GM18505 (cell line): ENCODE data around the gene CCNDBP1.
"Not testable (repeated sequence)": the region's sequence is repeated elsewhere in the genome, so short reads cannot be mapped to it uniquely, and the experiment has no call there.

Experiments used
- ATAC-seq: cut with Tn5 transposase; IDR thresholded peaks from one replicate; pipeline ENCODE4 v1.9.1; 2021; ENCODE audit not compliant: unreplicated experiment
- POLR2A ChIP-seq: IDR thresholded peaks from 4 replicates; pipeline ENCODE4 v1.6.1; 2011; ENCODE audit warnings: borderline replicate concordance; ENCODE audit not compliant: insufficient read depth, insufficient read length; ENCODE audit errors: extremely low read depth

The CCNDBP1 gene, protein sequence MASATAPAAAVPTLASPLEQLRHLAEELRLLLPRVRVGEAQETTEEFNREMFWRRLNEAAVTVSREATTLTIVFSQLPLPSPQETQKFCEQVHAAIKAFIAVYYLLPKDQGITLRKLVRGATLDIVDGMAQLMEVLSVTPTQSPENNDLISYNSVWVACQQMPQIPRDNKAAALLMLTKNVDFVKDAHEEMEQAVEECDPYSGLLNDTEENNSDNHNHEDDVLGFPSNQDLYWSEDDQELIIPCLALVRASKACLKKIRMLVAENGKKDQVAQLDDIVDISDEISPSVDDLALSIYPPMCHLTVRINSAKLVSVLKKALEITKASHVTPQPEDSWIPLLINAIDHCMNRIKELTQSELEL

DNA sequence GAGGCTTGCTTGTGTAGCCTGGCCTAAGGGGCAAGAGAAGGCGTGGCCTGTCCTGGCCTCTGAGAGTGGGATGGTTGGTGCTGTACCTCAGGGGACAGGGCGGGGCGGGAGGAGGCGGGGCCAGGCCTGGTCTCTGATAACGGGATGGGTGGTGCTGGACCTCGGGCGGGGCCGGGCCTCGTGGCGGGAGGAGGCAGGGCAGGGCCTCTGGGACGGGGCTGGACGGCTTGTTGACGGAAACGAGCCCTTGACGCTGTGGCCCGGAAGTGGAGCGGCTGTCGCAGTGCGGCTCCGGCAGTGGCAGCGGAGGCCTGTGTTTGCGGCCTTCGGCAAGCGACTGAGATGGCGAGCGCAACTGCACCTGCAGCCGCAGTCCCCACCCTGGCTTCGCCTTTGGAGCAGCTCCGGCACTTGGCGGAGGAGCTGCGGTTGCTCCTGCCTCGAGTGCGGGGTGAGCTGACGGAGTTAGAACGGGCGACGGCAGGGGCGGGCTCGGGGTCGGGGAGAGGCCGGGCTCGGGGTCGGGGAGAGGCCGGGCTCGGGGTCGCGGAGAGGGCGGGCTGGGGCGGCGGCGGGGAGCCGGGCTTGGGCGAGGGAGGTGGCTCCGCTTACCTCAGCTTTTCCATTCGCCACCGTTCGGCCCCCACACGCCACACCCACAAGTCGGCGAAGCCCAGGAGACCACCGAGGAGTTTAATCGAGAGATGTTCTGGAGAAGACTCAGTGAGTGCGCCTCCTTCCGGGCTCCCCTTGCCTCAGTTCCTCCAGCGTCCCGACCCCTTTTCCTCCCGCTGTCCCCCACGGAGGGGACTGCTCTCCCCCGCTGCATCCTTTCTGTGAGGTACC, at the start of gene CCNDBP1:
Gene CCNDBP1, plus strand, starts transcription at position 247 of the 846 bp plus-strand sequence. Its CDS starts 96 bp downstream, at position 343.
- peak; percentile 94 for ATAC-seq
- TF ChIP-seq POLR2A = peak; percentile 97

DNA sequence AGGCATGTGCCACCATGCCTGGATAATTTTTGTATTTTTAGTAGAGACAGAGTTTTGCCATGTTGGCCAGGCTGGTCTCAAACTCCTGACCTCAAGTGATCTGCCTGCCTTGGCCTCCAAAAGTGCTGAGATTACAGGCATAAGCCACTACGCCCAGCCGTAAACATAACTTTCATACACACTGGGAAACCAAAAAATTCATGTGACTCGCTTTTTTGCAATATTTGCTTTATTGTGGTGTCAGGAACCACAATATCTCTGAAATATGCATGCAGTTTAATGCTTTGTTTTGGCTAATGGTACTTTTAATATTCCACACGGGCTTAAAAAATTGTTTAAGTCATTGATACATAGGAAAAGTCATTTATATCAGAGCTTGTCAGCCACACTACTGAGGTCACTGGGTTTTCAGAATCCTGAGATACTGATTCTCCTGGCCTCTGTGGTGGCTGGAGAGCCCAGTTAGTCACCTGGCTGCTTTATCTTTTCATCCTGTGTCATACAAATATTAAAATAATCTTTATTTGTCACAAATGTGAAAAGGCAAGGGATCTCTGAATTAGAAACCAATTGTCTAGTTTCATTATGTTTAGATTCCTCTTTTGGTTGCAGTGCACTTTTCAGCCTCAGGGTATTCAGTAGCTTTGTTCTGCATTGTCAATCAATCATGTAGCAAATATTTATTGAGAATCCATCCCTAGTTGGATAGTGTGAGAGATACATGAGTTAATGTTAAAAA, 41.8 kb upstream of the CCNDBP1 start:
- no peak for TF ChIP-seq POLR2A
- no peak for ATAC-seq

DNA sequence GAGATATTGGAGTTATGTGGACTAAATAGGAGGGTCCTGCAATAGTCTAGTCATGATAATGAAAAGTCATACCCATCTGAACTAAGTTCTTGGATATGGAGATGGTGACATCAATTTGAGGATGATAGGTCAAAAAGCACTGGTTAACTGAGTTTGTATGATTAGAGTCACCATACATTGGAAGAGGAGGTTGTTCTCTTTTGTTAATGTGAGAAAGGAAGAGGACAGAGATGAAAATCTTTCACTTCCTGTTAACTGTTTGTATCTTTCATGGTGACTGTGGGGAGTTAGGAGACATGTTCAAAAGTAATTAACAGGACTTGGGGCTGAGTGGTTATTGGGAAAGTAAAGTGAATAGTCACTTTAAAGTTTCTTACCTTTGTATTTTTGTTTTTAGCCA, 40.7 kb upstream of the CCNDBP1 start:
- ATAC-seq = no peak
- no peak for TF ChIP-seq POLR2A

DNA sequence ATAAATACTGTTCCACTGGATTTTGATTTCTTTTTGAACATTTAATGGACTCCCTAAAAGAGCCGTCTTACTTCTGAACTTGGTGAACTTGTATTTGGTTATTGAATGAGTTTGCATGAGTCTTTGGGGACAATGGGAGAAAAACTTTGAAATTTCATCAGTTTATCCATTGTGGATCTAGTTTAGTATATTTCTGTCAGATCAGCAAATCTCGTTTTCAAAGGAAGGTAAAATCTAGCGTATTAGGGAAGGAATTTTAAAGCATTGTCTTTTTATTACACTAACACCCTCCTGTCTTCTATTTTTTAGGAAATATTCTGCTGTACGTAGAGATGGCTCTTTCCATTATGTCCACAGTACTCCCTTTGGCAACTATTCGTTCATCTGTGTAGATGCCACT, 39.0 kb upstream of the CCNDBP1 start:
- no peak for TF ChIP-seq POLR2A

DNA sequence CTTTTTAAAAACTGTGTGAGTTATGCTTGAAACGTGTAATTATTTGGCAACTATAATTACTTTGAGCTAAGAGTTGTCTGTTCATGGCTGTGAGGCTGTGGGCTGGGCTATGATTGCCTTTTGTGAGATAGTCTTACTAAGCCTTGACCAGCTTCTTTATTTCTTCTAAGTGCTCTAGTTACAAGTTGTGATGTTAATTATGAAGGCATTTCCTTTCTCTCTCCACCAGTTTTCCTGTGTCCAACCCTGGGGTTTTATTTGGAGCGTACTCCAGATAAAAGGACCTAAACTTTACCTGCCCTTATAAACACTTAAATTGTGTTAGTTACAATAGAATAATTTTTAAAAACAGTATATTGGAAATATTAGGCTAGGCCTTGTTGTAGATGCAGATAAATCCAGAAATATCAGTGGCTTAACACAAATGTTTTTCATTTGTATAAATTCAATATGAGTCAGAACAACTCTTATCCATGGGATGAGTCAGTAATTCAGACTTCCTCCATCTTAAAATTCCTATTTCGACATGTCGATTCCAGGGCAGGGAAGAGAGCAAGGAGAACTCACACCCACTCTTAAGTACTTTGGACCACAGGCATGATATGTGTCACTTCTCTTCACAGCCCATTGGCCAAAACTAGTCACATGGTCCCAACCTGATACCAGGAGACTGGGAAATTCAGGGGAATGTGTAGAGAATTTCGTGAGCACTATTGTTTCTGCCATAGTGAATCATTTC, 34.8 kb upstream of the CCNDBP1 start:
- no peak for ATAC-seq
- TF ChIP-seq POLR2A = no peak

More for the DNA sequence above, 39.0 kb upstream of the CCNDBP1 start:
- ATAC-seq = no peak

DNA sequence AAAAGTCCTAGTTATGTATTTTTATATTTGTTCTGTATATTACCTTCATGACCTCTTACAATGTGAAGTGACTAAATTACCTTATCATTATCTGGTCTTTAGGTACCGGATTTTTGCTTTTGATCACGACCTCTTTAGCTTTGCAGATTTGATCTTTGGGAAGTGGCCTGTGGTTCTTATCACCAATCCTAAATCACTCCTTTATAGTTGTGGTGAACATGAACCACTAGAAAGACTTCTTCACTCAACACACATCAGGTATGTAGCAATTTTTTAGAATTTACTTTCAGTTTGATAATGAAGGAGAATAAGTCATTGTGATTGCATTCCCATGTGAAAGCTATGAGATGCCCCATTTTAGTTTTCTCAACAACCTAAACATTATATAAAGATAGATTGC, 33.5 kb upstream of the CCNDBP1 start:
- TF ChIP-seq POLR2A = no peak

DNA sequence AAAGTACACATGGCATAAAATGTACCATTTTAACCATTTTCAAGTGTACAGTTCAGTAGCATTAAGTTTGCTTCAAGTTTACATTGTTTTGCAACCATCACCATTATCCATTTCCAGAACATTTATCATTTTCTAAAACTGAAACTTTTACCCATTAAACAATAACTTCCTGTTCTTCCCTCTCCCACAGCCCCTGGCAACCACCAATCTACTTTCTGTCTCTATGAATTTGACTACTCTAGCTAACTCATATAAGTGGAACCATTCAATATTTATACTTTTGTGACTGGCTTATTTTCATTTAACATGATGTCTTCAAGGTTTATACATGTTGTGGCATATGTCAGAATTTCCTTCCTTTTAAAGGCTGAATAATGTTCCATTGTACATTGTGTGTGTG, 31.9 kb upstream of the CCNDBP1 start:
- ATAC-seq = no peak
- TF ChIP-seq POLR2A = no peak

More for the DNA sequence above, 33.5 kb upstream of the CCNDBP1 start:
- no peak for ATAC-seq

DNA sequence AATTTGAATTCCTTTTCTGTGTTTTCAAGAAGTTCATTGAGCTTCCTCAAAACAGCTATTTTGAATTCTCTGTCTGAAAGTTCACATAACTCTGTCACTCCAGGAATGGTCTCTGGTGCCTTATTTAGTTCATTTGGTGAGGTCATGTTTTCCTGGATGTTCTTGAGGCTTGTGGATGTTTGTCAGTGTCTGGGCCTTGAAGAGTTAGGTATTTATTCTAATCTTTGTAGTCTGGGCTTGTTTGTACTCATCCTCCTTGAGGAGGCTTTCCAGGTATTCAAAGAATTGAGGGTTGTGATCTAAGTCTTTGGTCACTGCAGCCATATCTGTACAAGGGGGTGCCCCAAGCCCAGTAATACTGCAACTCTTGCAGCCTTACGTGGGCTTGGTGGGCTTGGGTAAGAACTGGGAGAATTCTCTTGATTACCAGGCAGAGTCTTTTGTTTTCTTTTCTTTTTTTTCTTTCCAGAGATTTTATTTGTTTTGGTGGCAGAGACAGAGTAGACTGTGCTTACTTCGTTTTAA, 19.3 kb upstream of the CCNDBP1 start:
- TF ChIP-seq POLR2A = no peak
- no peak for ATAC-seq

DNA sequence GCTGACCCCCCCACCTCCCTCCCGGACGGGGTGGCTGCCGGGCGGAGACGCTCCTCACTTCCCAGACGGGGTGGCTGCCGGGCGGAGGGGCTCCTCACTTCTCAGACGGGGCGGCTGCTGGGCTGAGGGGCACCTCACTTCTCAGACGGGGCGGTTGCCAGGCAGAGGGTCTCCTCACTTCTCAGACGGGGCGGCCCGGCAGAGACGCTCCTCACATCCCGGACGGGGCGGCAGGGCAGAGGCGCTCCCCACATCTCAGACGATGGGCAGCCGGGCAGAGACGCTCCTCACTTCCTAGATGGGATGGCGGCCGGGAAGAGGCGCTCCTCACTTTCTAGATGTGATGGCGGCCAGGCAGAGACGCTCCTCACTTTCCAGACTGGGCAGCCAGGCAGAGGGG, 17.9 kb upstream of the CCNDBP1 start:
- ATAC-seq = not testable (repeated sequence)

DNA sequence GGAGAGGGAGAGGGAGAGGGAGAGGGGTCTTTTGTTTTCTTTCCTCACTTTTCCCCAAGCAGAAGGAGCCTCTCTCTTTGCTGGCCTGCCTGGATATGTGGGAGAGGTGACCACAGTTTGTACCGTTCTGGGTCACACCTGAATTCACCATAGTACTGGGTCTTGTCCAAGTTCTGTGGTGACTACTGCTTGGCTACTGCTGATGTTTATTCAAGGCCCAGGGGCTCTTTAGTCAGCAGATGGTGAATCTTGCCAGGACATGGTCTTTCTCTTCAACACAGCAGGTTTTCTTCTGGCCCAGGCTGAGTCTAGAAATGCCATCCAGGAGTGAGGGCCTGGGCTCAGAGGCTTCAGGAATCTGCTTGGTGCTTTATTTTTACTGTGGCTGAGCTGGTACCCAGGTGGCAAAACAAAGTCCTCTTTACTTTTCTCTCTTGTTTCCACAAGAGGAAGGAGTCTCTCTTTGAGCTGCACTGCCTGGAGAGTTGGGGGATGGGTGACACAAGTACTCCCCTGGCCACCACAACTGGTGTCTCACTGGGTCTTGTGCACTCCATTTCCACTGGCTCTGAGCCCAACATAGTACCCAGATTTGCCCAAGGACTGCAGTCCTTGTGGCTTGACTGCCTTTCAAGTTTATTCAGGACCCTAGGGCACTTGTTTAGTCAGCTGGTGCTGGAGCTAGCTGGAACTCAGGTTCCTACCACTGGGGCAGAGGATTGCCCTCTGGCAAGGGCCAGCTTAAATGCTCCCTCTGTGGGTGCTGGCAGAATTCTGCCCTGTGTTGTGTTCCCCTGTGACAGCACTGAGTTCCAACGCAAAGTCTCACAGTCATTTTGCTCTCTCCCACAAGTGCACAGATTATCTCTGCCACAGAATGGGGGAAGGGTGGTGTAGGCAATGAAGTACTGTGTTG, 16.8 kb upstream of the CCNDBP1 start:
- ATAC-seq = no peak
- no peak for TF ChIP-seq POLR2A

DNA sequence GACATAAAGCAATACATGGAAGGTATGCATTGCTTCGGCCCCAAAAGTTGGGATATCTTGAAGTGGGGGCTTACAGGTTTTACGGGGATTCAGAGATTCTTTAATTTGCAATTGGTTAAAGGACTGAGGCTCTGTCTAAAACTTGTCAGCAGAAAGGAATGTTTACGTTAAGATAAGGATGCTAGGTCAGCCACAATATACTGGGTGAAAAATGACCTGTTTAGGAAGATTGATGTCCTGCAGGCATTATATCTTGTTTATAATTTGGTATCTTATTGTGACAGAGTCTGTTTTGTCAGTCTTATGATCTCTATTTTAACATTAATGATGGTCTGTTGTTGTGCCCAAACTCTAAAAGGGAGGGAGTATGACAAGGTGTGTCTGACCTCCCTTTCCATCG, 15.3 kb upstream of the CCNDBP1 start:
- no peak for TF ChIP-seq POLR2A
- no peak for ATAC-seq

DNA sequence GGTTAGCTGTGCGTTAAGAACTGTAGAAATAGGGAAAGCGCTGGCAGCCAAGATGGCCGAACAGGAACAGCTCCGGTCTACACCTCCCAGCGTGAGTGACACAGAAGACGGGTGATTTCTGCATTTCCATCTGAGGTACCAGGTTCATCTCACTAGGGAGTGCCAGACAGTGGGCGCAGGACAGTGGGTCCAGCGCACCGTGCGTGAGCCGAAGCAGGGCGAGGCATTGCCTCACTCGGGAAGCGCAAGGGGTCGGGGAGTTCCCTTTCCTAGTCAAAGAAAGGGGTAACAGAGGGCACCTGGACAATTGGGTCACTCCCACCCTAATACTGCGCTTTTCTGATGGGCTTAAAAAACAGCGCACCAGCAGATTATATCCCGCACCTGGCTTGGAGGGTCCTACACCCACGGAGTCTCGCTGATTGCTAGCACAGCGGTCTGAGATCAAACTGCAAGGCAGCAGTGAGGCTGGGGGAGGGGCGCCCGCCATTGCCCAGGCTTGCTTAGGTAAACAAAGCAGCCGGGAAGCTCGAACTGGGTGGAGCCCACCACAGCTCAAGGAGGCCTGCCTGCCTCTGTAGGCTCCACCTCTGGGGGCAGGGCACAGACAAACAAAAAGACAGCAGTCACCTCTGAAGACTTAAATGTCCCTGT, 9.4 kb upstream of the CCNDBP1 start:
- not testable (repeated sequence) for ATAC-seq

DNA sequence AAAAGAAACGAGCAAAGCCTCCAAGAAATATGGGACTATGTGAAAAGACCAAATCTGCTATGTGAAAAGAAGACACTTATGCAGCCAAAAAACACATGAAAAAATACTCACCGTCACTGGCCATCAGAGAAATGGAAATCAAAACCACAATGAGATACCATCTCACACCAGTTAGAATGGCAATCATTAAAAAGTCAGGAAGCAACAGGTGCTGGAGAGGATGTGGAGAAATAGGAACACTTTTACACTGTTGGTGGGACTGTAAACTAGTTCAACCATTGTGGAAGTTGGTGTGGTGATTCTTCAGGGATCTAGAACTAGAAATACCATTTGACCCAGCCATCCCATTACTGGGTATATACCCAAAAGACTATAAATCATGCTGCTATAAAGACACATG, 8.1 kb upstream of the CCNDBP1 start:
- ATAC-seq = not testable (repeated sequence)
